ENCODE measurements around the gene ABCA1. TPM values are rescaled to one million over a fixed set of nuclear protein-coding genes. Genes with fewer than 3 reads are reported as not detected.

The ABCA1 gene
- total and polyA plus RNA-seq, 12 donors: 1.3 to 35.0 (median 11.3) TPM

DNA sequence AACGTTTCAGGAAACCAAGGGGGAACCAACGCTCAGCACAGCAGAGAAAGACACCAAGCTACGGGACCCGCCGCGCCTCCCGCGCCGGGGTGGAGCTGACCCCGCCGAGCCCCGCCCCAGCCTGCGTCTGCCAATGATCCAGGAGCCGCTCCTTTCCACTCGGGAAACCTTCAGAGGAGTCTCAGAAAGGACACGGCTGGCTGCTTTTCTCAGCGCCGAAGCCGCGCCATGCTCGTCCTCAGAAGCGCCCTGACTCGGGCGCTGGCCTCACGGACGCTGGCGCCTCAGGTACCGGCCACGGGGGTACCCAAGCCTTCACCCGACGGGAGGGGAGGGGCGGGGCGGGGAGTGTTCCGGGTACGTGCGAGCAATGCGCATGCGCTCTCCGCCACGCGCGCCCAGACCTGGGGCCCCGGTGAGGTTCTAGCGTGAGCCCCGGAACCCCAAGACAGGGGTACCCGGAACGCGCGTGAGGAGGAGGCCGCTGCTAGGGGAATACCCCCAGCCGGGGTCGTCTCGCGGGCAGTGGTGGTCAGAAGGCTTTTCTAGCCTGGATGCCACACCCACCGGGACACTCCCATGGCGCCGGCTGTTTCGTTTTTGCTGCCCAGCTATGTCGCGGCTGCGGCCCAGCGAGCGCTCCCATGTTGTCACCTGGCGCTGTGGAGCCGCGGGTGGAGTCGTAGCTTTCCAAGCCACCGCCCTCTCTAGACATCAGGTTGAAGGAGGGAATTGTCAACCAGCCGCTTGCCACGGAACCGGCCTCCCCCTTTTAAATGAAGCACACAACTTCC lies 180.2 kb downstream of the ABCA1 start, which contains the start of gene NIPSNAP3A:
NIPSNAP3A (plus strand) TSS at position 119 of the 794 bp plus-strand sequence; CDS start at position 229, 110 bp downstream.
- peaks cover 0 to 25% (median 0%) of the 10 kb centered on the region in 9 donors for H3K36me3 ChIP-seq
- no peaks in the 10 kb centered on the region for H3K27me3 ChIP-seq
- DNase-seq (peak; percentile 87 to 88), ATAC-seq (peak; percentile 95 to 98 (median 96))
- TF ChIP-seq, protein P1, sequence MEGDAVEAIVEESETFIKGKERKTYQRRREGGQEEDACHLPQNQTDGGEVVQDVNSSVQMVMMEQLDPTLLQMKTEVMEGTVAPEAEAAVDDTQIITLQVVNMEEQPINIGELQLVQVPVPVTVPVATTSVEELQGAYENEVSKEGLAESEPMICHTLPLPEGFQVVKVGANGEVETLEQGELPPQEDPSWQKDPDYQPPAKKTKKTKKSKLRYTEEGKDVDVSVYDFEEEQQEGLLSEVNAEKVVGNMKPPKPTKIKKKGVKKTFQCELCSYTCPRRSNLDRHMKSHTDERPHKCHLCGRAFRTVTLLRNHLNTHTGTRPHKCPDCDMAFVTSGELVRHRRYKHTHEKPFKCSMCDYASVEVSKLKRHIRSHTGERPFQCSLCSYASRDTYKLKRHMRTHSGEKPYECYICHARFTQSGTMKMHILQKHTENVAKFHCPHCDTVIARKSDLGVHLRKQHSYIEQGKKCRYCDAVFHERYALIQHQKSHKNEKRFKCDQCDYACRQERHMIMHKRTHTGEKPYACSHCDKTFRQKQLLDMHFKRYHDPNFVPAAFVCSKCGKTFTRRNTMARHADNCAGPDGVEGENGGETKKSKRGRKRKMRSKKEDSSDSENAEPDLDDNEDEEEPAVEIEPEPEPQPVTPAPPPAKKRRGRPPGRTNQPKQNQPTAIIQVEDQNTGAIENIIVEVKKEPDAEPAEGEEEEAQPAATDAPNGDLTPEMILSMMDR (IDR thresholded peaks at IDR 0.05): no peak
- intact Hi-C loops (cut with DNase I): loop anchor here in 4 of 10 donors (5.0 to 10.0 kb wide), 3 partner anchors 653 to 1353 kb away; partner anchors contain the start of gene SMC2 (in 3 of the 4)
- peak within 1 kb of the TSS; percentile 66 to 92 (median 81) for H3K4me3 ChIP-seq
- 0% methylated on average over 67 to 71 of the region's 71 CpGs for WGBS, 2 donors
- no peaks in the 10 kb centered on the region for H3K9me3 ChIP-seq
- H3K27ac ChIP-seq: peak within 1 kb of the TSS; percentile 57 to 96 (median 90)
- peaks cover 0 to 31% (median 16%) of the 10 kb centered on the region in 9 donors for H3K4me1 ChIP-seq

DNA sequence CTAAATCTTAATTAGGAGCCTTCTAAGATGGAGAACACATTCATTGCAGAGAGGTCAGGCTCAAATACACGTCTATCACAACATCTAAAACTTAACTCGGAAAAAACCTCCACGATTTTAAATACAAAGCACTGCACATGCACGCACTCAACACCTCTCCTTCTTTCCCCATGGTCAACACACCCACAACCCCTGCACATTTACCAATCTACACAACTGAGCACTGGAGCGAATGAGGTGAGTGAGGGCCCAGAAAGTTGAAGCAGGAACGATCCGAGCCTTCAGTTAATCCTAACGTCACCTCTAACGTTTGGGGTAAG lies 180.8 kb downstream of the ABCA1 start:
- Histone ChIP-seq H3K4me1 (peaks cover 0 to 31% (median 16%) of the 10 kb centered on the region in 9 donors), H3K9me3 (no peaks in the 10 kb centered on the region), H3K36me3 (peaks cover 0 to 19% (median 0%) of the 10 kb centered on the region in 9 donors), H3K27me3 (no peaks in the 10 kb centered on the region), H3K4me3 (peak overlapping the region; percentile 66 to 92 (median 81)), H3K27ac (peak overlapping the region in 9 of 10 donors; percentile 89 to 96 (median 91))
- 1% methylated on average over 9 of the region's 9 CpGs for WGBS, 2 donors
- DNase-seq: no peak
- intact Hi-C loops (cut with DNase I): loop anchor here in 4 of 10 donors (5.0 to 10.0 kb wide), 3 partner anchors 652 to 1352 kb away; partner anchors contain the start of gene SMC2 (in 3 of the 4)
- ATAC-seq: peak in 5 of 8 donors; percentile 21 to 40 (median 25)
- TF ChIP-seq, protein P1 (IDR thresholded peaks at IDR 0.05): no peak

DNA sequence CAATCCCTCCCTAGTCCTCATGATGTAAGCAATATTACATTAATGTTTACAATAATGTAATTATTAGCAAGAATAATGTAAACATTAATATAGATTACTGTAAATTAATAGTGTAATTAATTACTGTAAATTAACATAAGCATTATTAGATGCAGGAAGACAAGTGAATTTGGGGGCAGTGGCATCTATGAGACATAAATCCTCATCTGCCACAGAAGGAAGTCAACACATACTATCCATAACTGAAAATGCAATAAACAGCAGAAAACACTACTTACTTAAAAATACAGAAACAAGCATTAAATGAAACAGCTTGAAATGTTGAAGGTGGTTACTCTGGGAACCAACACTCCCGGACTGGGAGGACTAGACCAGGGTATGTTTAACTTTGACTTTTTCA lies 181.2 kb downstream of the ABCA1 start:
- peaks cover 0 to 15% (median 0%) of the 10 kb centered on the region in 9 donors for H3K36me3 ChIP-seq
- H3K27me3 ChIP-seq: no peaks in the 10 kb centered on the region
- TF ChIP-seq, protein P1 (IDR thresholded peaks at IDR 0.05): no peak
- no peak for DNase-seq
- 7 to 17% methylated on average over 1 of the region's 1 CpG for WGBS, 2 donors
- intact Hi-C loops (cut with DNase I): loop anchor here in 4 of 10 donors (5.0 to 10.0 kb wide), 3 partner anchors 652 to 1352 kb away; partner anchors contain the start of gene SMC2 (in 3 of the 4)
- H3K4me3 ChIP-seq: peak overlapping the region in 9 of 10 donors; percentile 66 to 90 (median 79)
- H3K4me1 ChIP-seq: peaks cover 0 to 31% (median 16%) of the 10 kb centered on the region in 9 donors
- peak overlapping the region in 6 of 10 donors; percentile 89 to 96 (median 92) for H3K27ac ChIP-seq
- H3K9me3 ChIP-seq: no peaks in the 10 kb centered on the region
- no peak for ATAC-seq

DNA sequence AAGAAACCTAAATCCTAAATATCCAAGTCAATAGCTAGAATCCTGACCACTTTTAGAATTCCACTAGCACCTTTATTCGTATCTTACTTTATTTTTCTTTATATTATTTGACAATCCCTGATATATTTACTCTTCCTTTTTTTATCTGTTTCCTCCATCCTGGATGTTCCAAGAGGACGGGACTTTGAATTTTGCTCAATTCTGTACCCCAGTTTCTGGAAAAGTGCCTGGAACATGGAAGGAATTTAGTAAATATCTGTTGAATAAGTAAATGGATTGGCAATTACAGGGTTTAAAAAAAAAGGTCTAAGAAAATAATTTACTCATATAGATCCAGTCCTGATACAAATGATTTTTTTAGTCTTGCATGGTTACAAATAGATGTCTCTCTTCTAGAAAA lies 181.7 kb downstream of the ABCA1 start:
- Histone ChIP-seq H3K4me3 (no peak overlapping the region), H3K9me3 (no peaks in the 10 kb centered on the region), H3K27me3 (no peaks in the 10 kb centered on the region), H3K27ac (no peak overlapping the region), H3K4me1 (peaks cover 0 to 31% (median 16%) of the 10 kb centered on the region in 9 donors), H3K36me3 (peaks cover 0 to 10% (median 0%) of the 10 kb centered on the region in 9 donors)
- WGBS, 2 donors: 81 to 83% methylated on average over 2 of the region's 2 CpGs
- ATAC-seq (no peak), DNase-seq (no peak)
- intact Hi-C loops (cut with DNase I): loop anchor here in 4 of 10 donors (5.0 to 10.0 kb wide), 3 partner anchors 651 to 1351 kb away; partner anchors contain the start of gene SMC2 (in 3 of the 4)
- TF ChIP-seq, protein P1 (IDR thresholded peaks at IDR 0.05): no peak
